Measurements from ENCODE around the gene ZNF790. TPM values are rescaled to one million over a fixed set of nuclear protein-coding genes. Genes with fewer than 3 reads are reported as not detected.
A peak's percentile ranks its signal among the peaks of the same experiment; 100 is the strongest.
"Not testable (repeated sequence)": the region's sequence is repeated elsewhere in the genome, so short reads cannot be mapped to it uniquely, and the experiment has no call there.

ZNF790 gene
- total RNA-seq, 2 donors from 2014 or later = 6.5 to 8.5 TPM

DNA sequence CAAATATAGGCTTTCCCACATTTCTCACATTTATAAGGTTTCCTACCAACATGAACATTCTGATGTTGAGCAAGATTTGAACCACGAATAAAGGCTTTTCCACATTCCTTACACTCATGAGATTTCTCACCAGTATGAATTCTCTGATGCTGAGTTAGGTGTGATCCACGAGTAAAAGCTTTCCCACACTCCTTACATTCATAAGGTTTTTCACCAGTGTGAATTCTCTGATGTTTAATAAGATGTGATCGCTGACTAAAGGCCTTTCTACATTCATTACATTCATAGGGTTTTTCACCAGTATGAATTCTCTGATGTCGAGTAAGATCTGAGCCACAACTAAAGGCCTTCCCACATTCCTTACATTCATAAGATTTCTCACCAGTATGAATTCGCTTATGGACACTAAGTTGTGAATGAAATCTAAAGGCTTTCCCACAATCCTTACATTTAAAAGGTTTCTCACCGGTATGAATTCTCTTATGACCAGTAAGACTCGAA lies 19.0 kb downstream of the ZNF790 start:
- H3K9me3 Mint-ChIP-seq = peaks cover 6 to 25% of the 10 kb centered on the region in 2 donors
- H3K27ac Mint-ChIP-seq = no peak overlapping the region
- no peak overlapping the region for H3K4me3 Mint-ChIP-seq
- ATAC-seq (replicated peaks in 1 of 2) (no peak), DNase-seq (no peak)
- peaks cover 40 to 73% of the 10 kb centered on the region in 2 donors for H3K36me3 Mint-ChIP-seq (ENCODE audit: insufficient read depth in 2 of 2)
- no peaks in the 10 kb centered on the region for H3K27me3 Mint-ChIP-seq (ENCODE audit: low read depth)
- H3K4me1 Mint-ChIP-seq (ENCODE audit: low read depth) = no peaks in the 10 kb centered on the region

DNA sequence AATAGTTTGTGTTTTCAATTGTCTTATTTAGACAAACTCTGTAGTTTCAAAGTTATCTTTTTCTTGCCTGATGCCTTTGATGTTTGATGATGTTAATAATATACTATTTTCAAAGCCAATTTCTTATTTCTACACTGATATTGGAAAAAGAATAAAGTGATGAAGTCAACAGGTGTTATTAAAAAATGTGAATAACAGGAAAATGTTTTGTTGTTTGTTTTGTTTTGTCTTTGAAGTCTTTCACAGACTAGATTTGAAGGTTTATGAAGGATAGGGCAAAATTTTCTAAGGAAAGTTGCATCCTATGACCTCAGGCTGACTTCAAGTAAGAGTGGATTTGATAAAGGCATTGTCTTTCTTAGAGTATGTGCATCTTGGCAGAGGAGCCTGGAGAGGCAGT lies 31.2 kb downstream of the ZNF790 start:
- no peaks in the 10 kb centered on the region for H3K27me3 Mint-ChIP-seq (ENCODE audit: low read depth)
- H3K4me1 Mint-ChIP-seq (ENCODE audit: low read depth) = no peaks in the 10 kb centered on the region
- H3K4me3 Mint-ChIP-seq = no peak overlapping the region
- peaks cover 13 to 27% of the 10 kb centered on the region in 2 donors for H3K9me3 Mint-ChIP-seq
- ATAC-seq (replicated peaks in 1 of 2) (no peak), DNase-seq (no peak)
- H3K27ac Mint-ChIP-seq = no peak overlapping the region
- peaks cover 22 to 62% of the 10 kb centered on the region in 2 donors for H3K36me3 Mint-ChIP-seq (ENCODE audit: insufficient read depth in 2 of 2)

DNA sequence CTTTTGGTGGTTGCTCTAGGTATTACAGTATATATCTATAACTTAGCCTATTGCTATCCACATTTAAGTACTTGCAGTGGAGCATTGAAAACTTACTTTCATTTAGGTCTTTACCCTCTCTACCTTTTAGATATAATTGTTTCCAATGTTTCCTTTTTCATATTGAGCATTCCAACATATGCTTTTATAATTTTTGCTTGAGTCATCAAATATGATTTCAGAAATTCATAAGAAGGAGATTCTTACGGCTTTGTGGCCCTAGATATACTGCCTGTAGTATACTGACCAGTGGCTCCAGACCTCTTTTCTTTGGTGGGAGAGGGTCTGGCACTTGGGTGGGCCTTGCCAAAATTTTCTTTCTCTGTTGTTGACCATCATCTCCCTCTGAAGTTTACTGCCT lies 32.8 kb downstream of the ZNF790 start:
- no peaks in the 10 kb centered on the region for H3K27me3 Mint-ChIP-seq (ENCODE audit: low read depth)
- H3K9me3 Mint-ChIP-seq = peaks cover 13 to 22% of the 10 kb centered on the region in 2 donors
- H3K4me1 Mint-ChIP-seq (ENCODE audit: low read depth) = no peaks in the 10 kb centered on the region
- DNase-seq (no peak), ATAC-seq (replicated peaks in 1 of 2) (no peak)
- no peak overlapping the region for H3K4me3 Mint-ChIP-seq
- peak overlapping the region; percentile 57 for H3K27ac Mint-ChIP-seq
- H3K36me3 Mint-ChIP-seq (ENCODE audit: insufficient read depth in 2 of 2) = peaks cover 25 to 58% of the 10 kb centered on the region in 2 donors

DNA sequence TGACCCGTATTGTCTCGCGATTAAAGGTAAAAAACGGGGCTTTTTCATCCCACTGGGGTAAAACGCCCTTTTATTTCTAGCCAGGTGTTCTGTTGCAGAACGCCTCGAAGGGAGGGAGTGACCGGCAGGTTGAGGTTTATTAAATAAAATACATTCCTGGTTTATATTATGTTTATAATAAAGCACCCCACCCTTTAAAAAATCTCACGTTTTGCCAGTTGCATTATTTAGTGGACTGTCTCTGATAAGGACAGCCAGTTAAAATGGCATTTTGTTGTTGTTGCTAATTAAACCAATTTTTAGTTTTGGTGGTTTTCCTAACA lies 40.4 kb downstream of the ZNF790 start:
- Mint-ChIP-seq H3K4me3 (peak overlapping the region; percentile 86 to 99), H3K27me3 (ENCODE audit: low read depth) (no peaks in the 10 kb centered on the region), H3K9me3 (peaks cover 9 to 20% of the 10 kb centered on the region in 2 donors), H3K36me3 (ENCODE audit: insufficient read depth in 2 of 2) (peaks cover 30 to 47% of the 10 kb centered on the region in 2 donors), H3K27ac (no peak overlapping the region), H3K4me1 (ENCODE audit: low read depth) (peaks cover 11% of the 10 kb centered on the region)
- DNase-seq (no peak), ATAC-seq (replicated peaks in 1 of 2) (no peak)

DNA sequence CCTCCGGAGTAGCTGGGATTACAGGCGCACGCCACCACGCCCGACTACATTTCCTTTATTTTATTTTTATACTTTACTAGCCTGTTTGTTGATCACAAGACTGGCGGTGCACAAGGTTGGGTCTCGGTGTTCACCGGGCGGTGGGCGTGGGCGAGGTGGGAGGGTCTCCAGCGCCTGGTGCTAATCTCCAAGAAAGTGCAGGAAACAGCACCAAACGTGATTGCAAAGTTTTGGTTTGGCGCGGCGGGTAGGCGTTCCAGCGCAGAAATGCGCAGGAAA lies 41.5 kb downstream of the ZNF790 start:
- Mint-ChIP-seq H3K9me3 (peaks cover 16 to 27% of the 10 kb centered on the region in 2 donors), H3K4me1 (ENCODE audit: low read depth) (peaks cover 16% of the 10 kb centered on the region), H3K27me3 (ENCODE audit: low read depth) (no peaks in the 10 kb centered on the region), H3K36me3 (ENCODE audit: insufficient read depth in 2 of 2) (peaks cover 36 to 49% of the 10 kb centered on the region in 2 donors), H3K4me3 (peak overlapping the region; percentile 86 to 99), H3K27ac (no peak overlapping the region)
- DNase-seq (no peak), ATAC-seq (replicated peaks in 1 of 2) (no peak)

DNA sequence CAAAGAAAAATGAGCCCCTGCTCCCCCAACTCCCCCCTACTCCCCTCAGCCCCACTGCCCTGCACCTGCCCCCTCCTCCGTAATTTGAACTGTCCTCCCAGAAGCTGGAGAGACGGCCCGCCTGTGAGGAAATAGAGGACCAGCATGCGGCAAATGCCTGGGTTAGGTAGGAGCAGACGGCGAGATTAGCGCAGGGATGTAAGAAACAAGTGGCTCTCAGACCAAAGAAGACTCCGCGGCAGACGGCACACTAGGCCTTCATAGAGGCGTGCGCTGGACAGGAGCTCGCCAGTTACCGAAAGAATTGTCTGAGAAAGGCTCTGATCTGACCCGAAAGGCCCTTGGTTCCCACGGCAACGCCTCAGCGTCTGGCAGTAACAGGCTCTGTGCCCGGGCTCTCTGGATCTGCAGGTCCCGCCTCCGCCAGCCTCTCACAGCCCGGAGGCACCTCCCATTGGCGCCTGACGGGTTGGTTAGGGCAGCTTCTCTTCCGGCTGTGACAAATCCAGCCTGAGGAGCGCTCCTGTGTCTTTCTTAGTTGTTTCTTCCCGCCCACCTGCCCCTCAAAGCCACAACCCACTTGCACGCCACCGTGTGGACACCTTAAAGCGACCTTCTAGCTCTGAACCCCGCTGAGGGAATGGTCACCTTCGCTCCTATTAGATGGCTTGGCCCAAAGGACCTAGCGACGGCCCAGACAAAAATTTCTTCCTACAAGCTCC lies 46.6 kb downstream of the ZNF790 start:
- H3K4me1 Mint-ChIP-seq (ENCODE audit: low read depth); H3K27ac Mint-ChIP-seq; H3K27me3 Mint-ChIP-seq (ENCODE audit: low read depth): not testable (repeated sequence)
- peak; percentile 97 to 99 for ATAC-seq (replicated peaks in 1 of 2)
- Mint-ChIP-seq H3K9me3 (peaks cover 11 to 23% of the 10 kb centered on the region in 2 donors), H3K4me3 (peak overlapping the region in 1 of 2 donors; percentile 69), H3K36me3 (ENCODE audit: insufficient read depth in 2 of 2) (peaks cover 19 to 30% of the 10 kb centered on the region in 2 donors)
- DNase-seq = peak; percentile 23 to 41

DNA sequence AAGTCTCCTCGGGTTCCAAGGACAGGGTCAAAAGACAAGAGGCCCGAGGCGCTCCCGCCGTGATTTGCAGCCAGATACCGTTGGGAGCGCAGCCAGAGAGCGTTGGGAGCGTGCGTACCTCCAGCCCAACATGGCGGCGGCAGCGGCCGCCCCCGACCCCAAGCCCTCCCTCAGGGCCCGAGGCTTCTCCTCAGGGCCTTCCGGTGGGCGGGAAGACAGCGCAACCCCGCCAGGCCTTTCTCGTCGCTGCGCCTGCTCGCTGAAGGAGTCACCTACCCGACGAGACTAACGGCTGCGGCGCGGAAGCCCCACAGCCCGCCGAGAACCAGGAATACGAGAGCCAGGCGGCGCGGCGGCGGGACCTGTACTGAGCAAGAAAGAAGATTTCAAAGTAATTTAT lies 62.4 kb downstream of the ZNF790 start:
- DNase-seq (no peak), ATAC-seq (replicated peaks in 1 of 2) (no peak)
- no peak overlapping the region for H3K4me3 Mint-ChIP-seq
- H3K36me3 Mint-ChIP-seq (ENCODE audit: insufficient read depth in 2 of 2) = peaks cover 25 to 50% of the 10 kb centered on the region in 2 donors
- H3K27me3 Mint-ChIP-seq (ENCODE audit: low read depth) = no peaks in the 10 kb centered on the region
- peaks cover 25% of the 10 kb centered on the region for H3K4me1 Mint-ChIP-seq (ENCODE audit: low read depth)
- peaks cover 9 to 18% of the 10 kb centered on the region in 2 donors for H3K9me3 Mint-ChIP-seq
- H3K27ac Mint-ChIP-seq = no peak overlapping the region

DNA sequence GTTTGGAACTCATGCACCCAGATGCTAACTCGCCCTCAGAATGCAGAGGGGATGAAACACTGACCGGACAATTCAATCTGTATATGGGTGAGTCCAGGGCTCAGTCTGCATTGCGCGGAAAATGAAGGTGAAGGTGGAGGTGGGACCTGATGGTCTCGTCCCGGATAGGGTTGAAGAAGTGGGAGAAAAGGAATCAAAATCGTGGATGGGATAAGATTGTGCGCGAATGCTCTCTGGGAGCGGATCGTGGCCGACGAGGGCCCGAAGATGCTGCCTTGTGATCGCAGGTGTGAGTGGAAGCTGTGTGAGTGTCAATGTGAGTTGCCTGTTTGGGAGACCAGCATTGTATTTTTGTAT lies 65.0 kb downstream of the ZNF790 start:
- H3K27me3 Mint-ChIP-seq (ENCODE audit: low read depth) = no peaks in the 10 kb centered on the region
- ATAC-seq (replicated peaks in 1 of 2) = peak in 1 of 2 donors; percentile 28
- H3K27ac Mint-ChIP-seq = peak overlapping the region; percentile 88
- DNase-seq = peak in 1 of 2 donors; percentile 6
- H3K9me3 Mint-ChIP-seq = peaks cover 5 to 16% of the 10 kb centered on the region in 2 donors
- H3K4me1 Mint-ChIP-seq (ENCODE audit: low read depth) = peaks cover 25% of the 10 kb centered on the region
- H3K36me3 Mint-ChIP-seq (ENCODE audit: insufficient read depth in 2 of 2) = peaks cover 30 to 59% of the 10 kb centered on the region in 2 donors
- peak overlapping the region; percentile 89 to 92 for H3K4me3 Mint-ChIP-seq

DNA sequence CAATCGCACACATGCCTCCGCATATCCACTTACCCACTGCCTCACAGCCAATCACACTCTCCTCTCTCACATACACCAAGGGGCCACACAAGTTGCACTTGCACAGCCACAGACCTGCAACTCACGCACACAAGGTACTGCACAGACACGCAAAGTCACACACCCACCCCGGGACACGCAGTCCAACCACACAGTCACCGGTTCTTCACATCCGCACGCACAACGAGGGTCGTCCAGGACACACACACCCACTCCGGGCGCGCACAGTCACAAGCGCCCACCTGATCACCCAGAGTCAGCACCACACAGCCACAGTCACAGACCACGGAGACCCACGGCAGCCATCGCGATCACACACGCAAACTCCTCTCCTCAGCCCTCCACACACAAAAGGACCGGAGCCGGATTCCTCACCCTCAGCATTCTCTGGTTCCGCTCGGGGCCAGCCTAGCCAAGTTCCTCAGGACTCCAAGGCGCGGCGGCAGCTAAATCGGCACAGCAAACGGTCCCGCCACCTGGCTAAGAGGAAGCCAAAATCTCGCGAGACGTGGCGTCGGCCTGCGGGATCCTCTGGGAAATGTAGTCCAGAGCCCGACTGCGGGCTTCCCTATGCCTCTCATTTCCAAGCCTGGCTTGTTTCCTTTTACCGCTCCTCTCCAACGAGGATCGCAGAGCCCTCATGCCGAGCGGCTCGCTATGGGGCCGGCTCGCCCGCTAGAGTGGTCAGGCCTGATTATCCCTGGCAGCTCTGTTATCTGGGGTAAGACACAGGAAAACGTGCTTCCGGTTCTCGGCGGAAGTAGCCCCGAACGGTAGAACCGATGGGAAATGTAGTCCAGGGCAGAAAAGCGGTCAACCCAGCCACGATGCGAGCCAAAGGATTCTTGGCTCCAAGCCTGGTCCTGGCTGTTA lies 65.6 kb downstream of the ZNF790 start, which contains the start of gene ZNF850:
Gene ZNF850 (minus strand): TSS at position 497 of the 912 bp plus-strand sequence. CDS start 10,201 bp downstream, outside the sequence.
- peak within 1 kb of the TSS; percentile 89 to 92 for H3K4me3 Mint-ChIP-seq
- peak within 1 kb of the TSS; percentile 88 for H3K27ac Mint-ChIP-seq
- H3K27me3 Mint-ChIP-seq (ENCODE audit: low read depth) = no peaks in the 10 kb centered on the region
- H3K9me3 Mint-ChIP-seq = peaks cover 5 to 14% of the 10 kb centered on the region in 2 donors
- DNase-seq (peak; percentile 93 to 96), ATAC-seq (replicated peaks in 1 of 2) (peak; percentile 92 to 93)
- peaks cover 27 to 57% of the 10 kb centered on the region in 2 donors for H3K36me3 Mint-ChIP-seq (ENCODE audit: insufficient read depth in 2 of 2)
- H3K4me1 Mint-ChIP-seq (ENCODE audit: low read depth) = peaks cover 25% of the 10 kb centered on the region

DNA sequence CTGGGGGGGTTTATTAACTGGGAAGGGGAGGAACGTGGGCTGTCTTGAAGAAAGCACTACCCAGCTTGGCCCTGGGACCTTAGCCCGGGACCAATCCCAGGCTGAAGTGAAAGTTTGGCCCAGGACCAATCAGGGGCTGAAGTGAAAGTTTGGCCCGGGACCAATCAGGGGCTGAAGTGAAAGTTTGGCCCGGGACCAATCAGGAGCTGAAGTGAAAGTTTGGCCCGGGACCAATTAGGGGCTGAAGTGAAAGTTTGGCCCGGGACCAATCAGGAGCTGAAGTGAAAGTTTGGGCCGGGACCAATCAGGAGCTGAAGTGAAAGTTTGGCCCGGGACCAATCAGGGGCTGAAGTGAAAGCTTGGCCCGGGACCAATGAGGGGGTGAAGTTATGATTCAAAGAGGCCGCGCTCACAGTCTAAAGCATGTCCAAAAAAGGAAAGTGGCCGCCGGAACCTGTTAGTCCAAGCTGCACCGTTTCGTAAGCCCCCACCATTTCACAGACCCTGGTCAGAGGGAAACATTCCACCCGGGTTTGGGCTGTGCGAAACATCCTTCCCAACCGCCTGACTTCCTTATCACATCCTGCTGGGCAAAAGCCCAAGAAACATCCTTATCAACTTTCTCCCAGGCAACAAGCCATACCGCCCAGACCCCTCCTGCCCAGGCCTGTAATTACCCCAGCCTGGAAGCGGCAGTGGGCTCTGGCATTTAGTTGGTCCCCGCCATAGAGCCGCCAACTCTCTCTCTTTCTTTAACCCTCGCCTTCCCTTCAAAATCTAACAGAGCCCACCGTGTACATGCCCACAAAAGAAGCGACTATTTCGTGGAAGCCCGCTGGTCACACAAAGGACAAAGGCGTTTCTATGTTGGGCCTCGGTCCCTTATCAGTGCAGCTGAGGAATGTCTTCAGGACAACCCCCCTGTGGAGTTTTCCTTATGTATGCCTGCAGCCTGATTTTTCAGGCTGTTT lies 66.6 kb downstream of the ZNF790 start:
- no peaks in the 10 kb centered on the region for H3K27me3 Mint-ChIP-seq (ENCODE audit: low read depth)
- peak; percentile 26 to 39 for ATAC-seq (replicated peaks in 1 of 2)
- peaks cover 25% of the 10 kb centered on the region for H3K4me1 Mint-ChIP-seq (ENCODE audit: low read depth)
- H3K36me3 Mint-ChIP-seq (ENCODE audit: insufficient read depth in 2 of 2) = peaks cover 26 to 65% of the 10 kb centered on the region in 2 donors
- peaks cover 5 to 14% of the 10 kb centered on the region in 2 donors for H3K9me3 Mint-ChIP-seq
- peak overlapping the region; percentile 89 to 92 for H3K4me3 Mint-ChIP-seq
- peak overlapping the region; percentile 30 for H3K27ac Mint-ChIP-seq
- DNase-seq = peak; percentile 64 to 71

Measured in activated T-cell treated with anti-CD3 and anti-CD28 coated beads, Interleukin-2, amount 50 U/mL, for 72 hours (primary cell).